ENCODE measurements around the gene OTULINL. TPM values are rescaled to one million over a fixed set of nuclear protein-coding genes. Genes with fewer than 3 reads are reported as not detected.

The OTULINL gene
- total RNA-seq, 1 experiment from 2014 or later: 0.69 TPM

DNA sequence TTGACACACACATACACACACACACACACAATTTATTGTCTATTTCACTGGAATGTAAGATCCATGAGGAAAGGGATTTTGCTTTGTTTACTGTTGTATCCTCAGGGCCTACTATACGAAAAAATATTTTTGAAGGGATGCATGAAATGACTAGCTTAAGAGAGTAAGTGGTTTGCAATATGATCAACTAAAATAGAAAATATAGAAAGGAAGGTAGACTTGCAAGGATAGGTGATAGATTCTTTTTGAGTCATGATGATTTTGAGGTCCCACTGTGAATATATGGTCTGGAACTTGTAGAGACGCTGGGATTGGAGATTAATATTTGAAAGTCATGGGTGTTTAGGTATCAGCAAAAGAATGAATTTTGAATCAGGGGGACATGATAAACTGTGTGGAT, 54.1 kb downstream of the OTULINL start:
- no peak for DNase-seq (ENCODE audit: low read depth, low spot score)
- in situ Hi-C loops (cut with HindIII; ENCODE audit: low pct_unique_long_range_greater_than_20kb, low sequenced_read_pairs): loop anchor here (25.0 kb wide), 1 partner anchor 273 kb away; no protein-coding TSS in a partner anchor

GRCh38 chr5:14640765-14641164, 59.2 kb downstream of the OTULINL start:
- in situ Hi-C loops (cut with HindIII; ENCODE audit: low pct_unique_long_range_greater_than_20kb, low sequenced_read_pairs): loop anchor here (25.0 kb wide), 1 partner anchor 278 kb away; no protein-coding TSS in a partner anchor
- peak; percentile 35 for DNase-seq (ENCODE audit: low read depth, low spot score)

GRCh38 chr5:14644623-14645237, 63.1 kb downstream of the OTULINL start:
- no peak for DNase-seq (ENCODE audit: low read depth, low spot score)
- in situ Hi-C loops (cut with HindIII; ENCODE audit: low pct_unique_long_range_greater_than_20kb, low sequenced_read_pairs): loop anchor here (25.0 kb wide), 1 partner anchor 282 kb away; no protein-coding TSS in a partner anchor

GRCh38 chr5:14650052-14650451, 68.5 kb downstream of the OTULINL start:
- in situ Hi-C loops (cut with HindIII; ENCODE audit: low pct_unique_long_range_greater_than_20kb, low sequenced_read_pairs): no loop called here
- DNase-seq (ENCODE audit: low read depth, low spot score): no peak

- DNase-seq (ENCODE audit: low read depth, low spot score): no peak
- in situ Hi-C loops (cut with HindIII; ENCODE audit: low pct_unique_long_range_greater_than_20kb, low sequenced_read_pairs): no loop called here
Observed at GRCh38 chr5:14655146-14655741, 73.7 kb downstream of the OTULINL start.

- no peak for DNase-seq (ENCODE audit: low read depth, low spot score)
- in situ Hi-C loops (cut with HindIII; ENCODE audit: low pct_unique_long_range_greater_than_20kb, low sequenced_read_pairs): no loop called here
Observed at GRCh38 chr5:14656898-14657297, 75.3 kb downstream of the OTULINL start.

GRCh38 chr5:14659821-14660607, 78.4 kb downstream of the OTULINL start:
- DNase-seq (ENCODE audit: low read depth, low spot score): no peak
- in situ Hi-C loops (cut with HindIII; ENCODE audit: low pct_unique_long_range_greater_than_20kb, low sequenced_read_pairs): no loop called here

DNA sequence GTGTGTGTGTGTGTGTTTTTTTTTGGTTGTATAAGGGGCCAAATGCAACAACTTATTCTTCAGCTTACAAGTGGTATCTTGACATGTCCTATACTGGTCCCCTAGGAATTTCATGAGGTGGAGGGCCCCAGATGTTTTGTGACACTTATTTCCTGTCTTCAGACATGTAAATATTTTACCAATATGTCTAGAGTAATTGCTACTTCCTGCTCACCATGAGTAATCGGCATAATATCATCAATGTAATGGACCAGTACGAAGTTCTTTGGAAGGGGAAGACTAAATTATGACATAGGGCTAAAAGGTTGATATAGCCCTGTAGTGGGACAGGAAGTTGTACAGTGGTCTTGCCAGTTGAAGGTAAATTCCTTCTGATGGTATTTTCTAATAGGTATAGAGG, 79.2 kb downstream of the OTULINL start:
- DNase-seq (ENCODE audit: low read depth, low spot score): no peak
- in situ Hi-C loops (cut with HindIII; ENCODE audit: low pct_unique_long_range_greater_than_20kb, low sequenced_read_pairs): no loop called here

Other genes with a start within 250 kb of the OTULINL start
- gene OTULIN, start 82.9 kb downstream of the OTULINL start, total RNA-seq (2014; rRNA removed; shearing (Covaris generic)): 23.5 and 31.2 TPM in 2 replicates

Measured in SK-MEL-5 (cell line).